Stimulated activated effector memory CD8-positive, alpha-beta T cell treated with anti-CD3 and anti-CD28 coated beads, Interleukin-12 subunit alpha, Interleukin-12 subunit beta, amount 100 ng/mL, for 72 hours (primary cell): Measurements from ENCODE around the gene CAND1.

Source experiments
- ATAC-seq: fragments of 150-1000 bp; cut with Tn5 transposase; 2 replicates; pipeline ENCODE4 v1.10.0; 2021
- DNase-seq, 2 donors: peaks; one replicate each; pipeline ENCODE4 v3.0.0; 2021 to 2022; ENCODE audit warnings: low spot score in 2 of 2
- H3K27ac Mint-ChIP-seq: one replicate; pipeline ENCODE4 v1.8.0; 2022; ENCODE audit warnings: mild to moderate bottlenecking, mixed read lengths
- H3K36me3 Mint-ChIP-seq: one replicate; pipeline ENCODE4 v1.8.0; 2022; ENCODE audit warnings: mild to moderate bottlenecking, mixed read lengths
- H3K4me1 Mint-ChIP-seq: one replicate; pipeline ENCODE4 v1.8.0; 2022; ENCODE audit warnings: mixed read lengths
- H3K4me3 Mint-ChIP-seq: one replicate; pipeline ENCODE4 v1.8.0; 2022; ENCODE audit warnings: mild to moderate bottlenecking, mixed read lengths
- H3K9me3 Mint-ChIP-seq: one replicate; pipeline ENCODE4 v1.8.0; 2022; ENCODE audit warnings: mixed read lengths

The CAND1 gene

GRCh38 chr12:67270622-67271021 lies 1.5 kb downstream of the CAND1 start:
- H3K27ac Mint-ChIP-seq: peak overlapping the region; percentile 98
- ATAC-seq (no peak), DNase-seq (no peak)
- no peaks in the 10 kb centered on the region for H3K9me3 Mint-ChIP-seq
- peaks cover 33% of the 10 kb centered on the region for H3K4me1 Mint-ChIP-seq
- peaks cover 45% of the 10 kb centered on the region for H3K36me3 Mint-ChIP-seq
- peak overlapping the region; percentile 97 for H3K4me3 Mint-ChIP-seq

GRCh38 chr12:67271976-67272375 lies 2.8 kb downstream of the CAND1 start:
- no peaks in the 10 kb centered on the region for H3K9me3 Mint-ChIP-seq
- ATAC-seq: no peak
- no peak overlapping the region for H3K27ac Mint-ChIP-seq
- peaks cover 46% of the 10 kb centered on the region for H3K4me1 Mint-ChIP-seq
- H3K4me3 Mint-ChIP-seq: peak overlapping the region; percentile 97
- peaks cover 53% of the 10 kb centered on the region for H3K36me3 Mint-ChIP-seq
- no peak for DNase-seq

- Mint-ChIP-seq H3K27ac (no peak overlapping the region), H3K9me3 (no peaks in the 10 kb centered on the region), H3K36me3 (peaks cover 51% of the 10 kb centered on the region), H3K4me3 (no peak overlapping the region), H3K4me1 (peaks cover 68% of the 10 kb centered on the region)
- DNase-seq (no peak), ATAC-seq (no peak)
Measured at GRCh38 chr12:67274186-67274585, 5.0 kb downstream of the CAND1 start.

GRCh38 chr12:67275380-67275913 lies 6.3 kb downstream of the CAND1 start:
- Mint-ChIP-seq H3K4me3 (no peak overlapping the region), H3K9me3 (no peaks in the 10 kb centered on the region), H3K36me3 (peaks cover 44% of the 10 kb centered on the region), H3K4me1 (peaks cover 69% of the 10 kb centered on the region), H3K27ac (no peak overlapping the region)
- DNase-seq: no peak
- no peak for ATAC-seq

GRCh38 chr12:67276421-67276820 lies 7.3 kb downstream of the CAND1 start:
- ATAC-seq (no peak), DNase-seq (no peak)
- Mint-ChIP-seq H3K27ac (no peak overlapping the region), H3K36me3 (peaks cover 47% of the 10 kb centered on the region), H3K9me3 (no peaks in the 10 kb centered on the region), H3K4me3 (no peak overlapping the region), H3K4me1 (peaks cover 65% of the 10 kb centered on the region)

GRCh38 chr12:67279637-67280036 lies 10.5 kb downstream of the CAND1 start:
- H3K4me3 Mint-ChIP-seq: no peak overlapping the region
- ATAC-seq (no peak), DNase-seq (no peak)
- H3K4me1 Mint-ChIP-seq: peaks cover 54% of the 10 kb centered on the region
- no peaks in the 10 kb centered on the region for H3K9me3 Mint-ChIP-seq
- peaks cover 66% of the 10 kb centered on the region for H3K36me3 Mint-ChIP-seq
- H3K27ac Mint-ChIP-seq: no peak overlapping the region

- ATAC-seq (no peak), DNase-seq (no peak)
- Mint-ChIP-seq H3K36me3 (peaks cover 66% of the 10 kb centered on the region), H3K4me3 (no peak overlapping the region), H3K4me1 (peaks cover 53% of the 10 kb centered on the region), H3K27ac (no peak overlapping the region), H3K9me3 (no peaks in the 10 kb centered on the region)
Measured at GRCh38 chr12:67280088-67280487, 10.9 kb downstream of the CAND1 start.

- Mint-ChIP-seq H3K4me3 (no peak overlapping the region), H3K36me3 (peaks cover 66% of the 10 kb centered on the region), H3K27ac (no peak overlapping the region), H3K9me3 (no peaks in the 10 kb centered on the region), H3K4me1 (peaks cover 48% of the 10 kb centered on the region)
- ATAC-seq (no peak), DNase-seq (no peak)
Measured at GRCh38 chr12:67280572-67280971, 11.4 kb downstream of the CAND1 start.

GRCh38 chr12:67284561-67284960 lies 15.4 kb downstream of the CAND1 start:
- no peak for DNase-seq
- H3K27ac Mint-ChIP-seq: no peak overlapping the region
- no peak for ATAC-seq
- H3K36me3 Mint-ChIP-seq: peaks cover 91% of the 10 kb centered on the region
- no peak overlapping the region for H3K4me3 Mint-ChIP-seq
- H3K9me3 Mint-ChIP-seq: no peaks in the 10 kb centered on the region
- H3K4me1 Mint-ChIP-seq: peaks cover 36% of the 10 kb centered on the region

- H3K27ac Mint-ChIP-seq: no peak overlapping the region
- peaks cover 97% of the 10 kb centered on the region for H3K36me3 Mint-ChIP-seq
- no peak overlapping the region for H3K4me3 Mint-ChIP-seq
- ATAC-seq: no peak
- no peaks in the 10 kb centered on the region for H3K9me3 Mint-ChIP-seq
- no peak for DNase-seq
- H3K4me1 Mint-ChIP-seq: peaks cover 43% of the 10 kb centered on the region
Measured at GRCh38 chr12:67286257-67286656, 17.1 kb downstream of the CAND1 start.

GRCh38 chr12:67287311-67287710 lies 18.2 kb downstream of the CAND1 start:
- DNase-seq: no peak
- Mint-ChIP-seq H3K4me1 (peaks cover 41% of the 10 kb centered on the region), H3K4me3 (no peak overlapping the region), H3K27ac (no peak overlapping the region), H3K36me3 (peaks cover 92% of the 10 kb centered on the region), H3K9me3 (no peaks in the 10 kb centered on the region)
- ATAC-seq: no peak

GRCh38 chr12:67288561-67288960 lies 19.4 kb downstream of the CAND1 start:
- Mint-ChIP-seq H3K36me3 (peaks cover 92% of the 10 kb centered on the region), H3K4me3 (no peak overlapping the region), H3K27ac (peak overlapping the region; percentile 37), H3K4me1 (peaks cover 41% of the 10 kb centered on the region), H3K9me3 (no peaks in the 10 kb centered on the region)
- ATAC-seq (no peak), DNase-seq (no peak)

- ATAC-seq: no peak
- peaks cover 40% of the 10 kb centered on the region for H3K4me1 Mint-ChIP-seq
Measured at GRCh38 chr12:67290378-67290777, 21.2 kb downstream of the CAND1 start.

GRCh38 chr12:67299526-67299925 lies 30.4 kb downstream of the CAND1 start:
- peaks cover 21% of the 10 kb centered on the region for H3K4me1 Mint-ChIP-seq
- no peak for ATAC-seq
- H3K36me3 Mint-ChIP-seq: peaks cover 98% of the 10 kb centered on the region
- H3K9me3 Mint-ChIP-seq: no peaks in the 10 kb centered on the region
- H3K4me3 Mint-ChIP-seq: no peak overlapping the region
- DNase-seq: no peak
- no peak overlapping the region for H3K27ac Mint-ChIP-seq

More at GRCh38 chr12:67290378-67290777, 21.2 kb downstream of the CAND1 start:
- no peak overlapping the region for H3K4me3 Mint-ChIP-seq
- H3K9me3 Mint-ChIP-seq: no peaks in the 10 kb centered on the region
- no peak for DNase-seq
- H3K27ac Mint-ChIP-seq: no peak overlapping the region
- H3K36me3 Mint-ChIP-seq: peaks cover 92% of the 10 kb centered on the region

- Mint-ChIP-seq H3K4me1 (peaks cover 17% of the 10 kb centered on the region), H3K36me3 (peaks cover 98% of the 10 kb centered on the region), H3K9me3 (no peaks in the 10 kb centered on the region), H3K27ac (no peak overlapping the region), H3K4me3 (no peak overlapping the region)
- DNase-seq (no peak), ATAC-seq (no peak)
Measured at GRCh38 chr12:67299926-67300325, 30.8 kb downstream of the CAND1 start.

GRCh38 chr12:67302162-67302561 lies 33.0 kb downstream of the CAND1 start:
- no peak for ATAC-seq
- H3K4me1 Mint-ChIP-seq: peaks cover 9% of the 10 kb centered on the region
- DNase-seq: no peak
- no peak overlapping the region for H3K4me3 Mint-ChIP-seq
- no peaks in the 10 kb centered on the region for H3K9me3 Mint-ChIP-seq
- H3K36me3 Mint-ChIP-seq: peaks cover 98% of the 10 kb centered on the region
- no peak overlapping the region for H3K27ac Mint-ChIP-seq

GRCh38 chr12:67305544-67305943 lies 36.4 kb downstream of the CAND1 start:
- no peaks in the 10 kb centered on the region for H3K9me3 Mint-ChIP-seq
- peaks cover under 1% of the 10 kb centered on the region for H3K4me1 Mint-ChIP-seq
- peaks cover 98% of the 10 kb centered on the region for H3K36me3 Mint-ChIP-seq
- ATAC-seq (no peak), DNase-seq (no peak)
- H3K27ac Mint-ChIP-seq: peak overlapping the region; percentile 12
- no peak overlapping the region for H3K4me3 Mint-ChIP-seq
